Pancreas (tissue), 10 donors: ENCODE data around the gene COA7. TPM values are rescaled to one million over a fixed set of nuclear protein-coding genes. Genes with fewer than 3 reads are reported as not detected.

ENCODE experiments used
- ATAC-seq, 4 donors: fragments of 200-7000 bp; cut with Tn5 transposase; one replicate each; pipeline versions ENCODE4 v1.8.0 to v1.9.1; 2020; ENCODE audit warnings: mild to moderate bottlenecking in 4 of 4, moderate library complexity in 4 of 4
- DNase-seq, 6 donors: peaks; one replicate each; pipeline ENCODE4 v3.0.0-alpha.2; 2020
- FAIRE-seq: peaks from 2 replicates; lab custom pipeline; 2012; peaks lifted over from hg19 to GRCh38; lab: Jason Lieb, UNC
- H3K27ac ChIP-seq, 4 donors: fragments of 200-600 bp; sonication (generic); 1 replicate in 3 of 4; 2 replicates in 1 of 4; pipeline versions ENCODE4 v1.5.0 to v1.8.0; 2020
- H3K27me3 ChIP-seq, 4 donors: fragments of 200-600 bp; one replicate each; pipeline ENCODE4 v1.8.0; 2021
- H3K36me3 ChIP-seq, 3 donors: fragments of 200-600 bp; sonication (generic) in 1 of 3; one replicate each; pipeline versions ENCODE4 v1.5.0 to v1.8.0; 2020 to 2021
- H3K4me1 ChIP-seq, 3 donors: fragments of 200-600 bp; one replicate each; pipeline ENCODE4 v1.8.0; 2021
- H3K4me3 ChIP-seq, 4 donors: fragments of 200-600 bp; sonication (generic) in 2 of 4; one replicate each; pipeline versions ENCODE4 v1.5.0 to v1.8.0; 2020 to 2021
- H3K9me3 ChIP-seq, 4 donors: fragments of 200-600 bp; one replicate each; pipeline ENCODE4 v1.8.0; 2021
- CTCF ChIP-seq, 4 donors: fragments of 200-600 bp; sonication (generic) in 3 of 4; IDR thresholded peaks; one replicate each; pipeline versions ENCODE4 v1.5.0 to v1.8.0; 2021; ENCODE audit warnings: antibody characterized with exemption in 4 of 4
- WGBS, 2 donors: extraction: QIAGEN DNeasy Blood & Tissue Kit; methylation state at CpG; one replicate each; pipeline ENCODE4 v1.1.7; 2013; 5-methylcytosine and 5-hydroxymethylcytosine counted together
- intact Hi-C, 3 donors: fragments of 100-400 bp; cut with DNase I; formaldehyde crosslinking; loops; one replicate each; pipeline versions ENCODE4 v1.11.1 to v1.14.2; 2022
- polyA plus RNA-seq, 2 donors: library from polyadenylated mRNA; stranded (reverse); fragments of 200-250 nt; gene quantifications; one replicate each; pipeline ENCODE4 v1.2.3, GENCODE V29; 2013
- total RNA-seq, 6 donors: library from RNA; stranded (reverse); fragmentation: NEBNext Ultra II Directional in 4 of 6; extraction: Animal tissue kit (Norgen Biotek cat#: 25700) in 4 of 6; gene quantifications; one replicate each; pipeline versions ENCODE4 v1.2.1 to v1.2.4, GENCODE V29; 2021 to 2023
- donor health status: healthy with polysubstance abuse.
- donor health status: DM: no; HTN: no; CAD: no; lungs with moderate emphysema.
- donor health status: DM: no; HTN: no; CAD: no.
- donor health status: control.
- donor health status: control.
- donor health status: Bipolar disorder and iron deficiency.
- donor health status: DM: yes; HTN: yes; CAD: no.
- donor health status: DM: no; HTN: no; CAD: no.
- donor health status: DM: no; HTN: no; CAD: no.
- donor health status: DM: yes; HTN: yes; CAD: no.

The COA7 gene
- total RNA-seq (10 to 100 TPM in 3 of 6 donors, 1 to 10 TPM in 3; 7.2 to 18.6 (median 9.4) TPM), polyA plus RNA-seq (1 to 10 TPM; 2.1 to 4.8 TPM)

- 2 to 3% methylated on average over 61 to 68 of the region's 68 CpGs for WGBS, 2 donors
- Histone ChIP-seq H3K36me3 (no peaks in the 10 kb centered on the region), H3K4me3 (peak within 1 kb of the TSS; percentile 61 to 78 (median 66)), H3K27ac (peak within 1 kb of the TSS; percentile 49 to 84 (median 77)), H3K4me1 (peaks cover 9 to 15% (median 11%) of the 10 kb centered on the region in 3 donors), H3K9me3 (no peaks in the 10 kb centered on the region), H3K27me3 (no peaks in the 10 kb centered on the region)
- peak; percentile 80 to 89 (median 84) for ATAC-seq
- DNase-seq = peak; percentile 85 to 95 (median 90)
- no peak for FAIRE-seq
- no peak for TF ChIP-seq CTCF (IDR thresholded peaks at IDR 0.05)
- intact Hi-C loops = no loop called here
These were observed at the start of gene COA7 for GRCh38 chr1:52697795-52698674. Gene COA7, minus strand, starts transcription at chr1:52698347. Its CDS starts 21 bp downstream, at chr1:52698326.

DNA sequence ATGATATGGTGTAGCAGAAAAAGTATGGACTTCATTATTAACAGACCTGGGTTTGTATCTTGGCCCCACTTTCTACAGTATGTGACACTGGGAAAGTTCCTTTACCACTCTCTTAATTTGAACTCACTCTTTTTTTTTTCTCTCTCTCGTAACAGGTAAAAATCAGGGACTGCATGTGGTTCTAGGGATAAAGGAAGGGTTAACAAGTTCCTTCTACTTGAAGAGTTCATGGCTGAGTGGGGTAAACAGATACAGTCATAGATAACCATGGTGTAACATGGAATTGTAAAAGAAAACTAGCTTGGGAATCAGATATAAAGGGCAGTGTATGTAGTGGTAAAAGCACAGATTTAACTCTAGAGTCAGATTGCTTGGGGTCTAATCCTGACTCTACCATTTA lies 49.3 kb upstream of the COA7 start:
- H3K27me3 ChIP-seq = no peaks in the 10 kb centered on the region
- no peak for FAIRE-seq
- H3K9me3 ChIP-seq = no peaks in the 10 kb centered on the region
- DNase-seq = no peak
- WGBS, 2 donors = 91 to 96% methylated on average over 1 of the region's 1 CpG
- TF ChIP-seq CTCF (IDR thresholded peaks at IDR 0.05) = no peak
- no peak overlapping the region for H3K4me3 ChIP-seq
- no peak for ATAC-seq
- intact Hi-C loops = no loop called here
- no peak overlapping the region for H3K27ac ChIP-seq
- H3K4me1 ChIP-seq = peaks cover 7 to 13% (median 9%) of the 10 kb centered on the region in 3 donors
- no peaks in the 10 kb centered on the region for H3K36me3 ChIP-seq

- no peak for ATAC-seq
These were observed 48.0 kb upstream of the COA7 start for GRCh38 chr1:52746189-52746588.

GRCh38 chr1:52741259-52741658 lies 43.1 kb upstream of the COA7 start:
- intact Hi-C loops = no loop called here
- no peaks in the 10 kb centered on the region for H3K36me3 ChIP-seq
- DNase-seq (no peak), ATAC-seq (no peak), FAIRE-seq (no peak)
- no peaks in the 10 kb centered on the region for H3K4me1 ChIP-seq
- H3K27me3 ChIP-seq = no peaks in the 10 kb centered on the region
- no peak for TF ChIP-seq CTCF (IDR thresholded peaks at IDR 0.05)
- WGBS, 2 donors = 91 to 93% methylated on average over 3 of the region's 3 CpGs
- H3K4me3 ChIP-seq = no peak overlapping the region
- H3K9me3 ChIP-seq = no peaks in the 10 kb centered on the region
- no peak overlapping the region for H3K27ac ChIP-seq

More at GRCh38 chr1:52746189-52746588, 48.0 kb upstream of the COA7 start:
- H3K4me3 ChIP-seq = no peak overlapping the region
- no peaks in the 10 kb centered on the region for H3K36me3 ChIP-seq
- DNase-seq = no peak
- H3K27me3 ChIP-seq = no peaks in the 10 kb centered on the region
- H3K9me3 ChIP-seq = no peaks in the 10 kb centered on the region
- H3K4me1 ChIP-seq = peaks cover 0 to 7% (median under 1%) of the 10 kb centered on the region in 3 donors
- intact Hi-C loops = no loop called here
- FAIRE-seq = no peak
- TF ChIP-seq CTCF (IDR thresholded peaks at IDR 0.05) = no peak
- WGBS, 2 donors = 60 to 67% methylated on average over 4 of the region's 4 CpGs
- H3K27ac ChIP-seq = no peak overlapping the region
